KMS-11 (cell line): Measurements from ENCODE around the gene MAP4K4.

Source experiments
- H2AFZ ChIP-seq: fragments of 200-600 bp; sonication (generic); 2 replicates; pipeline ENCODE4 v1.6.1; 2016; ENCODE audit warnings: antibody characterized with exemption, mixed run types, low read depth
- H3K27ac ChIP-seq: fragments of 200-600 bp; sonication (generic); 2 replicates; pipeline ENCODE4 v1.6.1; 2016; ENCODE audit warnings: mild to moderate bottlenecking, mixed run types
- H3K27me3 ChIP-seq: fragments of 200-600 bp; sonication (generic); 2 replicates; pipeline ENCODE4 v1.6.1; 2017; ENCODE audit warnings: mild to moderate bottlenecking, low read depth, mixed run types, moderate library complexity; ENCODE audit not compliant: insufficient read depth
- H3K36me3 ChIP-seq: fragments of 200-600 bp; sonication (generic); 2 replicates; pipeline ENCODE4 v1.6.1; 2017; ENCODE audit warnings: mild to moderate bottlenecking, mixed run types; ENCODE audit not compliant: insufficient read depth
- H3K4me1 ChIP-seq: fragments of 200-600 bp; sonication (generic); 2 replicates; pipeline ENCODE4 v1.6.1; 2016; ENCODE audit warnings: mild to moderate bottlenecking, low read depth, mixed run types; ENCODE audit not compliant: poor library complexity, severe bottlenecking
- H3K4me2 ChIP-seq: fragments of 200-600 bp; sonication (generic); 2 replicates; pipeline ENCODE4 v1.7.0; 2016; ENCODE audit warnings: mild to moderate bottlenecking, mixed run types
- H3K4me3 ChIP-seq: fragments of 200-600 bp; sonication (generic); IDR thresholded peaks from 2 replicates; pipeline ENCODE4 v1.6.1; 2017; ENCODE audit warnings: low read depth, low read length, mixed read lengths; ENCODE audit not compliant: insufficient read depth
- H3K79me2 ChIP-seq: fragments of 200-600 bp; sonication (generic); 2 replicates; pipeline ENCODE4 v1.6.1; 2016; ENCODE audit warnings: low read depth, mixed run types; ENCODE audit not compliant: insufficient read depth
- H3K9ac ChIP-seq: fragments of 200-600 bp; sonication (generic); 2 replicates; pipeline ENCODE4 v1.6.1; 2016; ENCODE audit warnings: mild to moderate bottlenecking, mixed run types
- H4K20me1 ChIP-seq: fragments of 200-600 bp; sonication (generic); 2 replicates; pipeline ENCODE4 v1.6.1; 2016; ENCODE audit warnings: mild to moderate bottlenecking, mixed run types; ENCODE audit not compliant: insufficient read depth
- TF ChIP-seq, protein P1 (sequence below): fragments of 200-600 bp; sonication (generic); conservative IDR thresholded peaks from 2 replicates; pipeline ENCODE4 v1.6.1; 2017; ENCODE audit warnings: low read depth, mild to moderate bottlenecking, antibody characterized with exemption, low read length, moderate library complexity, mixed read lengths

MAP4K4 gene

DNA sequence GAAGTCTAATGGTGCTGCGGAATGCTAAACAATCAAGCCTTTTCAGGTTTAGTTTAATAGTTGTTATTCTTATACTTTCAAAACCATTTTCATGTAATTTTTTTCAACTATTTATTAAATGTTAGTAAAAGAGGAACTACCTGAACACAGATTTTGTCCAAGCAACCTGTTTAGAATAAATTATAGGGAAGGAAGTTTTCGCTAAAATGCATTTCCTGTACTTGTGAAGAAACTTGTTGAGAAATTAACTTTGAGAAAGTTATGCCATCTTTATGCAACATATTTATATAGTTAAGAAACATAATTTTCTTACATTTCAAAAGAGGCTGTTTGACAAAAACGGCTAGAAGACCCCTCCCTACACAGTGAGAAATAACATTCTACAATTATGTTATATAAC is 16.6 kb downstream of the MAP4K4 start:
- H3K9ac ChIP-seq, result no peak overlapping the region
- H3K4me1 ChIP-seq, result peaks cover 45% of the 10 kb centered on the region
- TF ChIP-seq, protein P1, sequence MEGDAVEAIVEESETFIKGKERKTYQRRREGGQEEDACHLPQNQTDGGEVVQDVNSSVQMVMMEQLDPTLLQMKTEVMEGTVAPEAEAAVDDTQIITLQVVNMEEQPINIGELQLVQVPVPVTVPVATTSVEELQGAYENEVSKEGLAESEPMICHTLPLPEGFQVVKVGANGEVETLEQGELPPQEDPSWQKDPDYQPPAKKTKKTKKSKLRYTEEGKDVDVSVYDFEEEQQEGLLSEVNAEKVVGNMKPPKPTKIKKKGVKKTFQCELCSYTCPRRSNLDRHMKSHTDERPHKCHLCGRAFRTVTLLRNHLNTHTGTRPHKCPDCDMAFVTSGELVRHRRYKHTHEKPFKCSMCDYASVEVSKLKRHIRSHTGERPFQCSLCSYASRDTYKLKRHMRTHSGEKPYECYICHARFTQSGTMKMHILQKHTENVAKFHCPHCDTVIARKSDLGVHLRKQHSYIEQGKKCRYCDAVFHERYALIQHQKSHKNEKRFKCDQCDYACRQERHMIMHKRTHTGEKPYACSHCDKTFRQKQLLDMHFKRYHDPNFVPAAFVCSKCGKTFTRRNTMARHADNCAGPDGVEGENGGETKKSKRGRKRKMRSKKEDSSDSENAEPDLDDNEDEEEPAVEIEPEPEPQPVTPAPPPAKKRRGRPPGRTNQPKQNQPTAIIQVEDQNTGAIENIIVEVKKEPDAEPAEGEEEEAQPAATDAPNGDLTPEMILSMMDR, result no peak
- H3K79me2 ChIP-seq, result peaks cover 62% of the 10 kb centered on the region
- H3K27me3 ChIP-seq, result no peaks in the 10 kb centered on the region
- H3K27ac ChIP-seq, result no peak overlapping the region
- H3K4me2 ChIP-seq, result no peak overlapping the region
- H4K20me1 ChIP-seq, result 0 out of 2 replicates have a peak, but pooled peaks cover 10% of the 10 kb centered on the region
- H3K4me3 ChIP-seq, result no peak overlapping the region
- no peaks in the 10 kb centered on the region for H3K36me3 ChIP-seq
- H2AFZ ChIP-seq, result no peak overlapping the region

- Histone ChIP-seq H3K36me3 (no peaks in the 10 kb centered on the region), H3K4me3 (no peak overlapping the region), H3K4me1 (peaks cover 19% of the 10 kb centered on the region), H3K27me3 (no peaks in the 10 kb centered on the region), H4K20me1 (0 out of 2 replicates have a peak, but pooled peaks cover 3% of the 10 kb centered on the region), H2AFZ (no peak overlapping the region), H3K4me2 (no peak overlapping the region), H3K79me2 (peaks cover 57% of the 10 kb centered on the region), H3K9ac (no peak overlapping the region), H3K27ac (no peak overlapping the region)
- TF ChIP-seq, protein P1, result no peak
Observed at GRCh38 chr2:101717071-101717845, 19.8 kb downstream of the MAP4K4 start.

GRCh38 chr2:101718479-101718878 is 21.0 kb downstream of the MAP4K4 start:
- Histone ChIP-seq H3K4me1 (peaks cover 19% of the 10 kb centered on the region), H3K4me2 (no peak overlapping the region), H3K9ac (no peak overlapping the region), H4K20me1 (0 out of 2 replicates have a peak, but pooled peaks cover 3% of the 10 kb centered on the region), H3K27me3 (no peaks in the 10 kb centered on the region), H3K79me2 (peaks cover 55% of the 10 kb centered on the region), H3K36me3 (no peaks in the 10 kb centered on the region), H3K4me3 (no peak overlapping the region), H2AFZ (no peak overlapping the region), H3K27ac (no peak overlapping the region)
- TF ChIP-seq, protein P1, result no peak

DNA sequence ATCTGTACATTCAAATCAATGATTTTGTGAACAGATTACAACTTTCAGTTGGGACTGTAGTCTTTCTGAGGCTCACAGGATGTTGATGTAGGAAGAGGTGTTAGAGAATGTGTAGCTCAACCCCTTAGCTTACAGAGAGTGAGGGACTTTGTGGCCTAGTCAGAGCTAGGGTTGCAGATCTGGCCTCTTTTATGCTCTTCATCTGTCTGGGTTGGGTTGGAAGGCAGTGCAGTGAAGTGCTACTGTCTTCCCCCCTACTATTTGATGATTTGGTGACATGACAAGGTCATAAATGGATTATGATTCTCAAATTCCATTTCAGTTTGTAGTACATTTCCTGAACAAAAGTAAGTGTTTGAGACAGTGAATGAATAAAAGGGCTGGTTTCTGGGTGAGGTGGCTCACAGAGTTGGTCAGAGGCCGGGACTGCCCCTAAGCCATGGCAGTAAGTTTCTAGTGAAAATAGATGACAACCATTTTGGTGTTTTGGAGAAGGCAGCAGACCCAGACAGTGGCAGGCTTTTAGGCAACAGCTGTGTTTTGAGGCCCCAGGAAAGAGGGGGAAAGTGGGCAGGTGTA is 21.6 kb downstream of the MAP4K4 start:
- no peak overlapping the region for H3K4me2 ChIP-seq
- TF ChIP-seq, protein P1, result no peak
- H3K36me3 ChIP-seq, result no peaks in the 10 kb centered on the region
- no peaks in the 10 kb centered on the region for H3K27me3 ChIP-seq
- H3K27ac ChIP-seq, result no peak overlapping the region
- peaks cover 19% of the 10 kb centered on the region for H3K4me1 ChIP-seq
- H3K79me2 ChIP-seq, result peaks cover 53% of the 10 kb centered on the region
- no peak overlapping the region for H3K4me3 ChIP-seq
- H4K20me1 ChIP-seq, result 0 out of 2 replicates have a peak, but pooled peaks cover 3% of the 10 kb centered on the region
- H2AFZ ChIP-seq, result no peak overlapping the region
- no peak overlapping the region for H3K9ac ChIP-seq
